ENCODE data around the gene MAEL. TPM values are rescaled to one million over a fixed set of nuclear protein-coding genes. Genes with fewer than 3 reads are reported as not detected.

MAEL gene
- total RNA-seq, 1 experiment from 2014 or later = not detected

- peaks cover 24% of the 10 kb centered on the region for H3K27me3 ChIP-seq (ENCODE audit: control insufficient read depth, insufficient read depth, low read length)
- H3K9me3 ChIP-seq (ENCODE audit: control insufficient read depth, insufficient read depth, low read depth, low read length) = no peaks in the 10 kb centered on the region
- intact Hi-C loops (cut with micrococcal nuclease; ENCODE audit: unreplicated experiment) = no loop called here
- ATAC-seq (no peak), DNase-seq (ENCODE audit: low read depth, low spot score) (no peak)
- POLR2A ChIA-PET = no interaction called here
- CTCF ChIA-PET = no interaction called here
- no peaks in the 10 kb centered on the region for H3K4me1 ChIP-seq (ENCODE audit: control insufficient read depth, insufficient read depth, low read length)
- no TSS peak for BruUV-seq (replicated peaks)
- H3K4me3 ChIP-seq (ENCODE audit: low read depth in 2 of 2, low read length in 2 of 2) = no peak overlapping the region
- in situ Hi-C loops (cut with HindIII; ENCODE audit: low pct_unique_long_range_greater_than_20kb, low sequenced_read_pairs) = no loop called here
- H3K27ac ChIP-seq (ENCODE audit: low read length) = no peak overlapping the region
- TF ChIP-seq TCF7L2 (IDR thresholded peaks at IDR 0.05; ENCODE audit: low read depth, low read length) (no peak), SIN3A (IDR thresholded peaks at IDR 0.05; ENCODE audit: borderline replicate concordance, insufficient read depth, low read depth, low read length) (no peak), POLR2AphosphoS5 (IDR thresholded peaks at IDR 0.05; ENCODE audit: low read depth, low read length) (no peak), CTCF (IDR thresholded peaks at IDR 0.05) (no peak)
- TF ChIP-seq, protein P1, sequence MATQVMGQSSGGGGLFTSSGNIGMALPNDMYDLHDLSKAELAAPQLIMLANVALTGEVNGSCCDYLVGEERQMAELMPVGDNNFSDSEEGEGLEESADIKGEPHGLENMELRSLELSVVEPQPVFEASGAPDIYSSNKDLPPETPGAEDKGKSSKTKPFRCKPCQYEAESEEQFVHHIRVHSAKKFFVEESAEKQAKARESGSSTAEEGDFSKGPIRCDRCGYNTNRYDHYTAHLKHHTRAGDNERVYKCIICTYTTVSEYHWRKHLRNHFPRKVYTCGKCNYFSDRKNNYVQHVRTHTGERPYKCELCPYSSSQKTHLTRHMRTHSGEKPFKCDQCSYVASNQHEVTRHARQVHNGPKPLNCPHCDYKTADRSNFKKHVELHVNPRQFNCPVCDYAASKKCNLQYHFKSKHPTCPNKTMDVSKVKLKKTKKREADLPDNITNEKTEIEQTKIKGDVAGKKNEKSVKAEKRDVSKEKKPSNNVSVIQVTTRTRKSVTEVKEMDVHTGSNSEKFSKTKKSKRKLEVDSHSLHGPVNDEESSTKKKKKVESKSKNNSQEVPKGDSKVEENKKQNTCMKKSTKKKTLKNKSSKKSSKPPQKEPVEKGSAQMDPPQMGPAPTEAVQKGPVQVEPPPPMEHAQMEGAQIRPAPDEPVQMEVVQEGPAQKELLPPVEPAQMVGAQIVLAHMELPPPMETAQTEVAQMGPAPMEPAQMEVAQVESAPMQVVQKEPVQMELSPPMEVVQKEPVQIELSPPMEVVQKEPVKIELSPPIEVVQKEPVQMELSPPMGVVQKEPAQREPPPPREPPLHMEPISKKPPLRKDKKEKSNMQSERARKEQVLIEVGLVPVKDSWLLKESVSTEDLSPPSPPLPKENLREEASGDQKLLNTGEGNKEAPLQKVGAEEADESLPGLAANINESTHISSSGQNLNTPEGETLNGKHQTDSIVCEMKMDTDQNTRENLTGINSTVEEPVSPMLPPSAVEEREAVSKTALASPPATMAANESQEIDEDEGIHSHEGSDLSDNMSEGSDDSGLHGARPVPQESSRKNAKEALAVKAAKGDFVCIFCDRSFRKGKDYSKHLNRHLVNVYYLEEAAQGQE (IDR thresholded peaks at IDR 0.05; ENCODE audit: insufficient read depth in 1 of 2, low read depth in 2 of 2, low read length in 1 of 2) = no peak
- no peaks in the 10 kb centered on the region for H3K36me3 ChIP-seq (ENCODE audit: control insufficient read depth, insufficient read depth, low read length)
Measured at GRCh38 chr1:166948856-166949350, 40.2 kb upstream of the MAEL start.

DNA sequence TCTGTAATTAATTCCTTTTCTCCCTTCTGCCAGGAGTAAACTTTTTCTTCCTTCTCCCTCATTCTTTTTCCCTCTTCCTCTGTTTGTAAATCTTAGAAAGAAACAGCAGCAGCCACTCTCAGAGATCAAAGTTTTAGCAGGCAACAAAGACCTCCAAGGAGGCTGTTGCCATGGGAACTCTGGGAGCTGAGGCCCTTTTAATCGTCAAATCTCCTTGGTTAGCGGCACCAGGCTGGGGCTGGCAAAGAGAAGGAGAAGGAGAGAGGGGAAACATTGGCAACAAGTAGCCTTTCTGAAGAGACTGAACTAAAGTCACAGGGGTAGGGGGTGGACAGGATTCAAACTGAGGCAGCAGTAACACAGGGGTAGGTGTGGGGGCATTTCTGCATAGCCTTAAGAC lies 38.9 kb upstream of the MAEL start:
- ATAC-seq (no peak), DNase-seq (ENCODE audit: low read depth, low spot score) (no peak)
- Histone ChIP-seq H3K27me3 (ENCODE audit: control insufficient read depth, insufficient read depth, low read length) (peaks cover 27% of the 10 kb centered on the region), H3K36me3 (ENCODE audit: control insufficient read depth, insufficient read depth, low read length) (no peaks in the 10 kb centered on the region), H3K27ac (ENCODE audit: low read length) (no peak overlapping the region), H3K9me3 (ENCODE audit: control insufficient read depth, insufficient read depth, low read depth, low read length) (no peaks in the 10 kb centered on the region), H3K4me1 (ENCODE audit: control insufficient read depth, insufficient read depth, low read length) (no peaks in the 10 kb centered on the region), H3K4me3 (ENCODE audit: low read depth in 2 of 2, low read length in 2 of 2) (no peak overlapping the region)
- ChIA-PET POLR2A (no interaction called here), CTCF (no interaction called here)
- no peak for TF ChIP-seq TCF7L2 (IDR thresholded peaks at IDR 0.05; ENCODE audit: low read depth, low read length)
- TF ChIP-seq CTCF (IDR thresholded peaks at IDR 0.05) = no peak
- TF ChIP-seq, protein P1 (IDR thresholded peaks at IDR 0.05; ENCODE audit: insufficient read depth in 1 of 2, low read depth in 2 of 2, low read length in 1 of 2) = no peak
- TF ChIP-seq POLR2AphosphoS5 (IDR thresholded peaks at IDR 0.05; ENCODE audit: low read depth, low read length) = no peak
- no peak for TF ChIP-seq SIN3A (IDR thresholded peaks at IDR 0.05; ENCODE audit: borderline replicate concordance, insufficient read depth, low read depth, low read length)
- no TSS peak for BruUV-seq (replicated peaks)
- intact Hi-C loops (cut with micrococcal nuclease; ENCODE audit: unreplicated experiment) (no loop called here), in situ Hi-C loops (cut with HindIII; ENCODE audit: low pct_unique_long_range_greater_than_20kb, low sequenced_read_pairs) (no loop called here)

Measured in Panc1 (cell line).